ENCODE measurements around the gene NPY4R.
"Not testable (repeated sequence)": the region's sequence is repeated elsewhere in the genome, so short reads cannot be mapped to it uniquely, and the experiment has no call there.

NPY4R gene

GRCh38 chr10:46455992-46456391, 9.8 kb downstream of the NPY4R start:
- DNase-seq = not testable (repeated sequence)

DNA sequence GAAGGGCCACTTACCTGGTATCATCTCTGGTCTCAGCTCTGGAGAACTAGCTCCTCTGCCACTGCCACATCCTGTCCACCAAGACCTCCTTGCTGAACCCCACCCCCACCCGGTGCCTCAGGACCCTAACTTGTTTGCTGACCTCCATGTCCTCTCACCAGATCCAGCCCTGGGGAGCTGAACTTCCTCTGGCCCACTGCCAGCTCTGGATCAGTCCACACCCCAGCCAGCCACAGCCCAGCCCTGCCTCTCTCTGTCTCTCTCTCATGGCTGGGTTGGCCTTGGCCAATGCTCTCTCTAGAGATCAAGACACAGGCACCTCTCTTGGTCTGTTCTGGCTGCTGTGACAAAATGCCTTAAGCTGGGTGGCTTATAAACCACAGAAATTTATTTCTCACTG, 14.4 kb downstream of the NPY4R start:
- DNase-seq = not testable (repeated sequence)

DNA sequence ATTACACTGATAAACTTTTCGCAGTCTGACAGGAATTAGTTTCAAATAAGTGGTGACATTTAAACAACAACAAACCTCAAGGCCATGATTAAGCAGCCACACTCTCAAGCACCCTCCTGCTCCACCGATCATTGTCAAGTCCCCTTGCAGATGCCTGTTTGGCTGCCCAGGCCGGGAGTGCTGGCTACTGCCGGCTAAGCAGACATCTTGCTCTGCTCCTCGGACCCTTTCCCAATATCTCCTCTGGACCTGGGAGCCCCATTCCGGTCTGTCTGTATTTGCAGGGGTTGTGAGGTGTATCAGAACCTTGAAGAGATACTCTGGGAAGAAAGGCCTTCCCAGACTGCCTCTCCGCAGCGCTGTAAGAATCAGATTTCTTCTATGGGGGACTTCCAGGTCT, 14.9 kb downstream of the NPY4R start:
- DNase-seq = not testable (repeated sequence)

GRCh38 chr10:46447439-46447838, 18.3 kb downstream of the NPY4R start:
- DNase-seq = not testable (repeated sequence)

DNA sequence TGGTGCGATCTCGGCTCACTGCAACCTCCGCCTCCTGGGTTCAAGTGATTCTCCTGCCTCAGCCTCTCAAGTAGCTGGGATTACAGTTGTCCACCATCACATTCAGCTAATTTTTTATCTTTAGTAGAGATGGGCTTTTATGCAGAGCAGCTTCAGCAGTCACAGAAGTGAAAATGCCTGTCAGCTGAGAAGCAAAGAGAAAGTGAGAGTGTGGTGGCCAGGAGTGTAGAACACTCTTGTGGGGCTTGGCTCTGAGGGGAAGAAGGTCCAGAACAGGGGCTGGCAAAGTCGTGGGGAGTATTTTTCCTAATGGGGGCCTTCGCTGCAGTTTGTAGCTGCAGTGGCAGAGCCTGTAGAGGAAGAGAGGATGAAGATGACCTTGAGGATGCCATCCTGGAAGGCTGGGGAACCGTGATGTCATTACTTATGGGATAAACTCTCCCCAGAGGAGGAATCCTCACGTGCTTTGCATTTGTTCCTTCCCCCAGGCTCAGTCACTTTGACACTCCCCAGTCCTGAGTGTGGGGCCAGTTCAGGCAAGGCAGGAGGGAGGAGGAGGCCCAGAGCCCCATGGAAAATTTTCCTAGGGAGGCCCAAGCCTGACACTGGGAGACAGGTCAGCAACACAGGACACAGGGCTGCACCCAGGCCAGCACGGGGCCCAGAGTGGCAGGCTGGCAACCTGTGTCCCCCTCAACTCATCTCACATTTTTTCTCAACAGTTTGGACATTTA, 20.2 kb downstream of the NPY4R start:
- DNase-seq = not testable (repeated sequence)

- DNase-seq = not testable (repeated sequence)
These were observed 22.3 kb downstream of the NPY4R start for GRCh38 chr10:46443422-46443821.

DNA sequence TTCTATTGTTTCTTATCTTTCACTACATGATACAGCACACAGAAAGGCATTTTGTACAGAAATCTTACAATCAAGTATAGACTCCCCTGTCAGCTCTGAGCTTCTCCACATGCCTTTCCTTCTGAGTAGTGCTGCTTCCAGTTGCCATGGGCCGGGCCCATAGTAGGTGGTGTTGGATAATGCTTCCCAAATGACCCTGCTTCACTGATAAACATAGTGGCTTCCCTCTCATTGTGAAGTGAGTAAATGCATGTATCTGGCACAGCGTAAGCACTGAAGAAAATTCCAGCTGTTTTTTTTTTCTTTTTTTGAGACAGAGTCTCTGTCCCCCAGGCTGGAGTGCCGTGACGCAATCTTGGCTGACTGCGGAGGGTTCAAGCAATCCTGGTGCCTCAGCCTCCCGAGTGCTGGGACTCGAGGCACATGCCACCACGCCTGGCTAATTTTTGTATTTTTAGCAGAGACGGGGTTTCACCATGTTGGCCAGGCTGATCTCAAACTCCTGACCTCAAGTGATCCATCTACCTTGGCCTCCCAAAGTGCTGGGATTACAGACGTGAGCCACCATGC, 23.0 kb downstream of the NPY4R start:
- not testable (repeated sequence) for DNase-seq

GRCh38 chr10:46441837-46442278, 23.9 kb downstream of the NPY4R start:
- DNase-seq = not testable (repeated sequence)

- DNase-seq = not testable (repeated sequence)
These were observed 24.8 kb downstream of the NPY4R start for GRCh38 chr10:46440942-46441341.

- DNase-seq = not testable (repeated sequence)
These were observed 42.2 kb downstream of the NPY4R start for GRCh38 chr10:46423550-46423949.

GRCh38 chr10:46419570-46420379, 46.0 kb downstream of the NPY4R start:
- not testable (repeated sequence) for DNase-seq

DNA sequence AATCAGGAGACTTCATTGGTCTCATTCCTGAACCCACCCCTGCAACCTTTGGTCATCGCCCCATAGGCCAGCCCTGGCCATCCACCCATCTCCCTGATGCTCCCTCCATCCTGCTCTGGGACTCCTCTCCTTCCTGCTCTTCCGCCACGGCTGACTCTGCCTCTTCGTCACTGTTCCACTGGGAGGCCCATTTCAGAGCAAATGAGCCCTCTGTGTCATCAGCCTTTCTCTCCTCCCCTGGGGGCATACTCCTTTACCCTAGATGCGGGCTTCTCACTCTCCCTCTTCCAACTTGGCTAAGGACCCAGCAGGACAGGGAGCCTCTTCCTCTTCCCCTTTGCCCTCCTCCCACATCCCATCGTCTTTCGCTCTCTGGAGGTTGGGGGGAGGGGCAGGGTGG, 47.5 kb downstream of the NPY4R start:
- not testable (repeated sequence) for DNase-seq

GRCh38 chr10:46415291-46415690, 50.5 kb downstream of the NPY4R start:
- DNase-seq = not testable (repeated sequence)

DNA sequence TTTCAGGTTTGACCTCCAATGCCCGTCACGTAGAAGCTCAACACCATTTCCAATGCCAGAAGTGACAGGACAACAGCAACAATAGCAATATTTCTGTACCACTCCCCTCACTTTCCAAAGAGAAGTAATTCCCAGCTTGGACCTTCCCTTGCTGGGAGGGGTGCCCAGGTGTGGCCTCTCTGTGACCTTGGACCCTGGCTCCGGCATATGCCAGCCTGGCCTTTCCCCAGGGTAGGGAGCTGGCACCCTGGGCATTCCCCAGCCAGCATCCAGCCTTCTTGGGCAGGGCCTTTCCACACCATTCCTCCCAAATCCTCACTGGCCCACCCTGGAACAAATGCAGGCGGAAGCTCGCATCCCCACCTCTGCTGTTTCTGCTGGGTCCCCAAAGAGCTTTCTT, 53.1 kb downstream of the NPY4R start:
- not testable (repeated sequence) for DNase-seq

GRCh38 chr10:46411123-46411522, 54.6 kb downstream of the NPY4R start:
- not testable (repeated sequence) for DNase-seq
